Body of pancreas (tissue), 4 donors: ENCODE results near the gene SIPA1L3. TPM values are rescaled to one million over a fixed set of nuclear protein-coding genes. Genes with fewer than 3 reads are reported as not detected.

Experiments
- ATAC-seq: fragments of 150-250 bp; one replicate; pipeline ENCODE4 v1.9.1; 2016
- DNase-seq, 4 donors: peaks; one replicate each; pipeline ENCODE4 v3.0.0-alpha.2; 2019
- H3K27ac ChIP-seq, 4 donors: fragments of 200-600 bp; sonication (generic); 1 replicate in 3 of 4; 2 replicates in 1 of 4; pipeline versions ENCODE4 v1.5.1 to v1.6.1; 2016 to 2019; ENCODE audit warnings: mild to moderate bottlenecking in 1 of 4, mixed read lengths in 1 of 4, moderate library complexity in 1 of 4
- H3K27me3 ChIP-seq, 2 donors: fragments of 200-600 bp; sonication (generic); one replicate each; pipeline ENCODE4 v1.6.0; 2016; ENCODE audit warnings: mild to moderate bottlenecking in 1 of 2
- H3K36me3 ChIP-seq, 2 donors: fragments of 200-600 bp; sonication (generic); replicated peaks in 1 of 2; 2 replicates each; pipeline ENCODE4 v1.5.1; 2016; ENCODE audit warnings: low read depth in 2 of 2; ENCODE audit not compliant: insufficient read depth in 1 of 2
- H3K4me1 ChIP-seq: fragments of 200-600 bp; sonication (generic); one replicate; pipeline ENCODE4 v1.6.0; 2016
- H3K4me3 ChIP-seq, 2 donors: fragments of 200-600 bp; sonication (generic); 1 replicate in 1 of 2; 2 replicates in 1 of 2; pipeline ENCODE4 v1.5.1; 2016 to 2019
- H3K9me3 ChIP-seq, 3 donors: fragments of 200-600 bp; sonication (generic); 1 replicate in 2 of 3; 2 replicates in 1 of 3; pipeline ENCODE4 v1.5.1; 2016
- POLR2A ChIP-seq, 3 donors: fragments of 450-650 bp; IDR thresholded peaks; one replicate each; pipeline ENCODE4 v1.6.1; 2016; ENCODE audit warnings: antibody characterized with exemption in 3 of 3, mild to moderate bottlenecking in 2 of 3
- WGBS, 2 donors: methylation state at CpG; one replicate each; pipeline ENCODE4 v1.1.5; 2017; 5-methylcytosine and 5-hydroxymethylcytosine counted together
- intact Hi-C: fragments of 100-400 bp; cut with DNase I; formaldehyde crosslinking; loops from one replicate; pipeline ENCODE4 v1.15.1; 2023
- total RNA-seq, 2 donors: library from RNA; depleted of rRNA; stranded (reverse); fragments of >200 nt; gene quantifications; one replicate each; pipeline ENCODE4 v1.1.0, GENCODE V29; 2016
- TF ChIP-seq, protein P1 (sequence below), 7 experiments: fragments of 450-650 bp in 4 of 7; fragments of 200-600 bp in 3 of 7; sonication (generic) in 3 of 7; IDR thresholded peaks; one replicate each; pipeline ENCODE4 v1.5.1; 2016 to 2019; ENCODE audit warnings: antibody characterized with exemption in 7 of 7

SIPA1L3 gene
- total RNA-seq, 2 donors from 2014 or later = 41.5 to 62.0 TPM

DNA sequence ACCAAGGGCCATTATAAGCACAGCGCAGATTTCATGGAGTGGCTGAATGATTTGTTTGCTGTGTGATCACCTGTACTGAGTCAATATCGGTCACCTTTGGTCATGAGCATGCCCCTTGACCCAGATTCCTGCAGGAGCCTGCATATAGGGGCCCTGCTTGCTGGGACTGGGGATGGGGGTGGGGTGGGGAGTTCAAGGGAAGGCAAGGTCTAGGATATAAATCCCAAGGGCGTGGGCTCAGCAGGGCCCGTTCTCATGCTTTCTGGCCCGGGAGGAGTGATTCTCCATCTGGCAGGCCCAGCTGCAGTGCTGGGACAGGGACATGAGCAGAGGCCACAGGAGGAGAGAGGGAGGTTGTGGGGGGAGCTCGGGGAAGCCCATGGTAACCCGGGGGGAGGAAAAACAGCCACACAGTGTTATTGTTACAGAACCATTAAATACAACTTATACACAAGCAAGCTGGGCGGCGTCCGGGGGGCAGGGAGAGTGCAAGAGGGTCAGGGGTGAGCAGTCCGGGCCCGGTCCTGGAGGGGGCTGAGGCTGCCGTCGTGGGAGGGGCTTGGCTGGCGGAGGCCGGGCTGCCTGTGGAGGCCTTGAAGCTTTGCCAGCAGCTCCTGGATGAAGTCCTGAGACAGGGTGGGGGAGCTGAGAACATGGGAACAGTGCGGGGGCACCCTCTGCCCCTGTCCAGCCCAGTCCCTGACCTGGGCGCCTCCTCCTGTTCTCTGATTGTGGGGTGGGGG lies 344.0 kb downstream of the SIPA1L3 start:
- Histone ChIP-seq H3K4me3 (no peak overlapping the region), H3K4me1 (peaks cover 37% of the 10 kb centered on the region), H3K9me3 (no peaks in the 10 kb centered on the region), H3K36me3 (no peaks in the 10 kb centered on the region), H3K27ac (peak overlapping the region in 3 of 4 donors; percentile 48 to 62 (median 53)), H3K27me3 (no peaks in the 10 kb centered on the region)
- WGBS, 2 donors = 11 to 26% methylated on average over 15 to 18 of the region's 18 CpGs
- ATAC-seq = peak; percentile 40
- DNase-seq = peak; percentile 61 to 84 (median 76)
- intact Hi-C loops = no loop called here
- TF ChIP-seq POLR2A (IDR thresholded peaks at IDR 0.05) = no peak

DNA sequence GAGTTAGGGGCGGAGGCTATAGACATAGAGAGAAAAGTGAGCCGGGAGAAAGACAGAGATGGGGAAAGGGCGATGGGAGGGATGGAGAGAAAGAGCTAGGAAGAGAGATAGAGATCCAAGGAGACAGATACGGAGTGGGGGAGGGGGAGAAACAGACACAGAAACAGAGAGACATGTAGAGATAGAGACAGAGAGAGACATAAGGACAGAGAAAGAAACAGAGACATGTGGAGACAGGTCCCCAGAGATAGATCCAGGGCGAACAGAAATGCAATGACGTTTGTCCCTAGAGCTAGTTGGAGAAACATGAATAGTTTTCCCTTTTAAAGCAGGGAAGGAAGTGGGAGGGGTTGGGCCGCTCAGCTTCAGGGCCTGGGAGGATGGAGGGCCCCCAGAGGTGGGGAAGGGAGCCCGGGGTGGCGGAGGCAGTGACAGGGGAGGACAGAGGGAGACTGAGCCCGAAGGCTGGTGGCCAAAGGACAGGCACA lies 344.6 kb downstream of the SIPA1L3 start:
- Histone ChIP-seq H3K9me3 (no peaks in the 10 kb centered on the region), H3K27ac (peak overlapping the region in 3 of 4 donors; percentile 48 to 62 (median 53)), H3K27me3 (peaks cover 0 to 4% of the 10 kb centered on the region in 2 donors), H3K4me1 (peaks cover 44% of the 10 kb centered on the region), H3K4me3 (no peak overlapping the region), H3K36me3 (no peaks in the 10 kb centered on the region)
- intact Hi-C loops = no loop called here
- TF ChIP-seq, protein P1, sequence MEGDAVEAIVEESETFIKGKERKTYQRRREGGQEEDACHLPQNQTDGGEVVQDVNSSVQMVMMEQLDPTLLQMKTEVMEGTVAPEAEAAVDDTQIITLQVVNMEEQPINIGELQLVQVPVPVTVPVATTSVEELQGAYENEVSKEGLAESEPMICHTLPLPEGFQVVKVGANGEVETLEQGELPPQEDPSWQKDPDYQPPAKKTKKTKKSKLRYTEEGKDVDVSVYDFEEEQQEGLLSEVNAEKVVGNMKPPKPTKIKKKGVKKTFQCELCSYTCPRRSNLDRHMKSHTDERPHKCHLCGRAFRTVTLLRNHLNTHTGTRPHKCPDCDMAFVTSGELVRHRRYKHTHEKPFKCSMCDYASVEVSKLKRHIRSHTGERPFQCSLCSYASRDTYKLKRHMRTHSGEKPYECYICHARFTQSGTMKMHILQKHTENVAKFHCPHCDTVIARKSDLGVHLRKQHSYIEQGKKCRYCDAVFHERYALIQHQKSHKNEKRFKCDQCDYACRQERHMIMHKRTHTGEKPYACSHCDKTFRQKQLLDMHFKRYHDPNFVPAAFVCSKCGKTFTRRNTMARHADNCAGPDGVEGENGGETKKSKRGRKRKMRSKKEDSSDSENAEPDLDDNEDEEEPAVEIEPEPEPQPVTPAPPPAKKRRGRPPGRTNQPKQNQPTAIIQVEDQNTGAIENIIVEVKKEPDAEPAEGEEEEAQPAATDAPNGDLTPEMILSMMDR (IDR thresholded peaks at IDR 0.05) = no peak
- TF ChIP-seq POLR2A (IDR thresholded peaks at IDR 0.05) = no peak
- WGBS, 2 donors = 31 to 38% methylated on average over 10 of the region's 10 CpGs
- DNase-seq (peak in 1 of 4 donors; percentile 24), ATAC-seq (no peak)

- ATAC-seq (no peak), DNase-seq (no peak)
- peaks cover 47% of the 10 kb centered on the region for H3K4me1 ChIP-seq
- no peak overlapping the region for H3K4me3 ChIP-seq
- no peak for TF ChIP-seq POLR2A (IDR thresholded peaks at IDR 0.05)
- TF ChIP-seq, protein P1 (IDR thresholded peaks at IDR 0.05) = no peak
- H3K27me3 ChIP-seq = peaks cover 0 to 4% of the 10 kb centered on the region in 2 donors
- H3K9me3 ChIP-seq = no peaks in the 10 kb centered on the region
- no peaks in the 10 kb centered on the region for H3K36me3 ChIP-seq
- intact Hi-C loops = no loop called here
- H3K27ac ChIP-seq = peak overlapping the region; percentile 12 to 62 (median 40)
- 87 to 96% methylated on average over 5 of the region's 5 CpGs for WGBS, 2 donors
Observed at GRCh38 chr19:38252385-38252784, 345.4 kb downstream of the SIPA1L3 start.

GRCh38 chr19:38252941-38253691 lies 346.1 kb downstream of the SIPA1L3 start:
- H3K36me3 ChIP-seq = no peaks in the 10 kb centered on the region
- H3K4me3 ChIP-seq = no peak overlapping the region
- TF ChIP-seq, protein P1 (IDR thresholded peaks at IDR 0.05) = no peak
- TF ChIP-seq POLR2A (IDR thresholded peaks at IDR 0.05) = no peak
- H3K4me1 ChIP-seq = peaks cover 47% of the 10 kb centered on the region
- DNase-seq (peak in 1 of 4 donors; percentile 14), ATAC-seq (no peak)
- no peaks in the 10 kb centered on the region for H3K9me3 ChIP-seq
- intact Hi-C loops = no loop called here
- H3K27me3 ChIP-seq = peaks cover 0 to 4% of the 10 kb centered on the region in 2 donors
- peak overlapping the region in 3 of 4 donors; percentile 26 to 62 (median 28) for H3K27ac ChIP-seq
- 65 to 67% methylated on average over 6 to 21 of the region's 21 CpGs for WGBS, 2 donors

- Histone ChIP-seq H3K27me3 (peaks cover 0 to 4% of the 10 kb centered on the region in 2 donors), H3K9me3 (no peaks in the 10 kb centered on the region), H3K4me3 (no peak overlapping the region), H3K36me3 (no peaks in the 10 kb centered on the region), H3K27ac (peak overlapping the region in 2 of 4 donors; percentile 26 to 28), H3K4me1 (peaks cover 47% of the 10 kb centered on the region)
- TF ChIP-seq, protein P1 (IDR thresholded peaks at IDR 0.05) = no peak
- TF ChIP-seq POLR2A (IDR thresholded peaks at IDR 0.05) = no peak
- ATAC-seq (no peak), DNase-seq (no peak)
- WGBS, 2 donors = 86 to 88% methylated on average over 1 to 5 of the region's 5 CpGs
- intact Hi-C loops = no loop called here
Observed at GRCh38 chr19:38253788-38254187, 346.8 kb downstream of the SIPA1L3 start.
